Measurements from ENCODE around the gene KRT10. TPM values are rescaled to one million over a fixed set of nuclear protein-coding genes. Genes with fewer than 3 reads are reported as not detected.

KRT10 gene
- total and polyA plus RNA-seq, 2 experiments from 2014 or later: 9.6 to 123 TPM

DNA sequence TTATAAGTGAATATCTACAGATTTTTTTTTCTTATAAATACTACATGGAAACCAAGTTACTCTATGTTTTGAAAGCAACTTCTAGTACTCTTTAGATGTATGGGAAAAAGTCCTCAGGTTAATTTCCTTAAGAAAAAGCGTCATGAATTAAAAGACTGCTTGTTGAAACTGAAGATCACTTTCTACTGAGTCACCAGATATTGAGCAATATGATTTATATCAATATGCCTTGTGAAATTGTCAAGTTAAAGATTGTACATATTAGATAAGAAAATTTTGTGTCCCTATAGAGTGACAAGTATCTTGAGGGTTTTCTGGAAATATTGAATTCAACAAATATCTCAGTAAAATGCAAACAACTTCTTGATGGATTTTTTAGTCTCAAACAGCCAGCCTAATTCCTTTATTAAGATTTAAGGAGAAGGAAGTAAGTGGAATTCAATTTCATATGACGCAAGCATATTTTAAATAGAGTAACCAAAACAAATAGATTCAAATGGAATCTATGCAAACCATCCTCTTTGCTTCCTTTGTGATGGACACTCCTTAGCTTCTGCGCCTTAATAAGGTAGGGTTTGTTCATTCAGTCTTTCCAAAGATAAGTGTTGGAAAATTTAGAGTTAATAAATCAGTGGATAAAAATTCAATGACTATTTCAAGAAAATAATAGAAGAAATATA is 28.0 kb upstream of the KRT10 start:
- no peak overlapping the region for H3K4me3 ChIP-seq
- Mint-ChIP-seq H3K9me3 (no peaks in the 10 kb centered on the region), H3K4me1 (peaks cover 18% of the 10 kb centered on the region), H3K27ac (no peak overlapping the region), H3K4me3 (no peak overlapping the region), H3K27me3 (ENCODE audit: insufficient read depth, low read depth, poor library complexity) (peaks cover 2% of the 10 kb centered on the region), H3K36me3 (ENCODE audit: low read depth) (no peaks in the 10 kb centered on the region)
- ATAC-seq (no peak), DNase-seq (ENCODE audit: low spot score) (no peak)
- TF ChIP-seq ZNF331 (CRISPR knock-in tag; IDR thresholded peaks at IDR 0.05; ENCODE audit: low read depth): no peak
- TF ChIP-seq ZNF462 (CRISPR knock-in tag; IDR thresholded peaks at IDR 0.05): no peak
- TF ChIP-seq CTCF (conservative IDR thresholded peaks at IDR 0.05; ENCODE audit: low read depth in 2 of 2): no peak
- TF ChIP-seq NANOG (IDR thresholded peaks at IDR 0.05; ENCODE audit: borderline replicate concordance): no peak
- no peak for TF ChIP-seq EZH2phosphoT487 (IDR thresholded peaks at IDR 0.05; ENCODE audit: unreplicated experiment)
- no peak for TF ChIP-seq POLR2AphosphoS5 (IDR thresholded peaks at IDR 0.05; ENCODE audit: low read depth)
- TF ChIP-seq REST (IDR thresholded peaks at IDR 0.05; ENCODE audit: unreplicated experiment): no peak
- TF ChIP-seq EZH2 (IDR thresholded peaks at IDR 0.05; ENCODE audit: low read depth, unreplicated experiment): no peak
- no peak for TF ChIP-seq JUNB (IDR thresholded peaks at IDR 0.05; ENCODE audit: unreplicated experiment)
- TF ChIP-seq, protein P1, sequence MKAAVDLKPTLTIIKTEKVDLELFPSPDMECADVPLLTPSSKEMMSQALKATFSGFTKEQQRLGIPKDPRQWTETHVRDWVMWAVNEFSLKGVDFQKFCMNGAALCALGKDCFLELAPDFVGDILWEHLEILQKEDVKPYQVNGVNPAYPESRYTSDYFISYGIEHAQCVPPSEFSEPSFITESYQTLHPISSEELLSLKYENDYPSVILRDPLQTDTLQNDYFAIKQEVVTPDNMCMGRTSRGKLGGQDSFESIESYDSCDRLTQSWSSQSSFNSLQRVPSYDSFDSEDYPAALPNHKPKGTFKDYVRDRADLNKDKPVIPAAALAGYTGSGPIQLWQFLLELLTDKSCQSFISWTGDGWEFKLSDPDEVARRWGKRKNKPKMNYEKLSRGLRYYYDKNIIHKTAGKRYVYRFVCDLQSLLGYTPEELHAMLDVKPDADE (IDR thresholded peaks at IDR 0.05): no peak
- TF ChIP-seq ZNF114 (CRISPR knock-in tag; IDR thresholded peaks at IDR 0.05): no peak
- TF ChIP-seq CREB1 (CRISPR knock-in tag; IDR thresholded peaks at IDR 0.05; ENCODE audit: low read depth): no peak
- no peak for TF ChIP-seq STAT1 (IDR thresholded peaks at IDR 0.05; ENCODE audit: unreplicated experiment)
- H3K36me3 ChIP-seq (ENCODE audit: insufficient read depth): no peaks in the 10 kb centered on the region
- H2AFZ ChIP-seq: no peak overlapping the region
- no peak overlapping the region for H3K27ac ChIP-seq (ENCODE audit: low read depth)
- H4K20me1 ChIP-seq (replicated peaks; ENCODE audit: insufficient read depth): no peaks in the 10 kb centered on the region
- H3K4me2 ChIP-seq: no peak overlapping the region
- no peaks in the 10 kb centered on the region; the same call in 1 of the 2 replicates for H3F3A ChIP-seq (replicated peaks; ENCODE audit: low read depth)
- peaks cover 8% of the 10 kb centered on the region for H3K4me1 ChIP-seq (ENCODE audit: insufficient read depth)
- H3K9me2 ChIP-seq (ENCODE audit: insufficient read depth): no peaks in the 10 kb centered on the region
- H3K79me2 ChIP-seq (replicated peaks; ENCODE audit: insufficient read depth): no peaks in the 10 kb centered on the region
- peaks cover 1% of the 10 kb centered on the region; the same call in 1 of the 2 replicates for H3K27me3 ChIP-seq (ENCODE audit: insufficient read depth)
